Liver (tissue), 9 donors: ENCODE measurements around the gene MED29. TPM values are rescaled to one million over a fixed set of nuclear protein-coding genes. Genes with fewer than 3 reads are reported as not detected.

Experiments used
- DNase-seq: peaks from one replicate; pipeline ENCODE4 v3.0.0-alpha.2; 2017; ENCODE audit warnings: low spot score
- H3K27ac ChIP-seq, 2 donors: one replicate each; pipeline ENCODE4 v1.7.0; 2013; ENCODE audit warnings: inconsistent platforms in 2 of 2, low read length in 2 of 2, control low read depth in 1 of 2, low read depth in 1 of 2, mild to moderate bottlenecking in 1 of 2
- H3K27me3 ChIP-seq, 4 donors: one replicate each; pipeline versions ENCODE4 v1.6.1 to v1.7.0; 2013; ENCODE audit warnings: low read length in 3 of 4, inconsistent platforms in 1 of 4, mild to moderate bottlenecking in 1 of 4, moderate library complexity in 1 of 4; ENCODE audit not compliant: control insufficient read depth in 4 of 4, insufficient read depth in 4 of 4
- H3K36me3 ChIP-seq, 4 donors: one replicate each; pipeline versions ENCODE4 v1.6.1 to v1.7.0; 2013; ENCODE audit warnings: low read length in 3 of 4, mild to moderate bottlenecking in 3 of 4, low read depth in 1 of 4, moderate library complexity in 1 of 4; ENCODE audit not compliant: control insufficient read depth in 4 of 4, insufficient read depth in 3 of 4
- H3K4me1 ChIP-seq, 4 donors: one replicate each; pipeline versions ENCODE4 v1.6.1 to v1.7.0; 2013; ENCODE audit warnings: low read length in 3 of 4, mild to moderate bottlenecking in 3 of 4, moderate library complexity in 1 of 4; ENCODE audit not compliant: control insufficient read depth in 4 of 4, insufficient read depth in 4 of 4
- H3K4me3 ChIP-seq, 3 donors: one replicate each; pipeline versions ENCODE4 v1.6.1 to v1.7.0; 2013; ENCODE audit warnings: low read length in 3 of 3, control low read depth in 1 of 3, low read depth in 1 of 3, mild to moderate bottlenecking in 1 of 3
- H3K9ac ChIP-seq, 2 donors: one replicate each; pipeline ENCODE4 v1.7.0; 2013; ENCODE audit warnings: low read length in 2 of 2, mild to moderate bottlenecking in 2 of 2, moderate library complexity in 2 of 2, control low read depth in 1 of 2, low read depth in 1 of 2
- H3K9me3 ChIP-seq, 4 donors: one replicate each; pipeline versions ENCODE4 v1.6.1 to v1.7.0; 2013; ENCODE audit warnings: low read length in 3 of 4; ENCODE audit not compliant: control insufficient read depth in 4 of 4
- FOXA1 ChIP-seq: IDR thresholded peaks from 2 replicates; pipeline ENCODE4 v1.6.1; 2016; ENCODE audit warnings: antibody characterized with exemption
- GABPA ChIP-seq, 2 donors: IDR thresholded peaks in 1 of 2; conservative IDR thresholded peaks in 1 of 2; 2 replicates each; pipeline ENCODE4 v1.6.1; 2016; ENCODE audit warnings: antibody characterized with exemption in 2 of 2, mild to moderate bottlenecking in 1 of 2, moderate library complexity in 1 of 2
- HNF4A ChIP-seq, 2 donors: conservative IDR thresholded peaks; 2 replicates each; pipeline ENCODE4 v1.6.1; 2016; ENCODE audit warnings: antibody characterized with exemption in 2 of 2, mild to moderate bottlenecking in 2 of 2
- HNF4G ChIP-seq: IDR thresholded peaks from 2 replicates; pipeline ENCODE4 v1.6.1; 2016; ENCODE audit warnings: antibody characterized with exemption
- JUND ChIP-seq, 2 donors: IDR thresholded peaks; 2 replicates each; pipeline ENCODE4 v1.6.1; 2016; ENCODE audit warnings: antibody characterized with exemption in 2 of 2
- NR2F2 ChIP-seq: IDR thresholded peaks from 2 replicates; pipeline ENCODE4 v1.6.1; 2016; ENCODE audit warnings: antibody characterized with exemption
- RAD21 ChIP-seq, 2 donors: IDR thresholded peaks; 2 replicates each; pipeline ENCODE4 v1.6.1; 2016; ENCODE audit warnings: antibody characterized with exemption in 2 of 2, mild to moderate bottlenecking in 2 of 2
- RXRA ChIP-seq, 2 donors: IDR thresholded peaks; 2 replicates each; pipeline ENCODE4 v1.6.1; 2017 to 2018; ENCODE audit warnings: antibody characterized with exemption in 2 of 2, mild to moderate bottlenecking in 1 of 2
- SP1 ChIP-seq: IDR thresholded peaks from 2 replicates; pipeline ENCODE4 v1.6.1; 2018; ENCODE audit warnings: antibody characterized with exemption, mild to moderate bottlenecking
- TAF1 ChIP-seq: conservative IDR thresholded peaks from 2 replicates; pipeline ENCODE4 v1.6.1; 2016; ENCODE audit warnings: antibody characterized with exemption, mild to moderate bottlenecking
- YY1 ChIP-seq: IDR thresholded peaks from 2 replicates; pipeline ENCODE4 v1.6.1; 2016; ENCODE audit warnings: antibody characterized with exemption, mild to moderate bottlenecking
- WGBS: extraction: QIAGEN DNeasy Blood & Tissue Kit; methylation state at CpG from one replicate; pipeline ENCODE4 v1.1.7; 2013; 5-methylcytosine and 5-hydroxymethylcytosine counted together
- polyA plus RNA-seq, 2 donors: library from polyadenylated mRNA; stranded (reverse) in 1 of 2; unstranded in 1 of 2; fragments of 200-250 nt in 1 of 2; fragments of >200 nt in 1 of 2; fragmentation: Nextera tagmentation in 1 of 2; extraction: Ambion mirVana in 1 of 2; gene quantifications; one replicate each; pipeline versions ENCODE4 v1.2.1 to v1.2.3, GENCODE V29; 2013 to 2015
- total RNA-seq, 2 donors: library from RNA; depleted of rRNA; stranded (reverse); fragments of >200 nt; gene quantifications; one replicate each; pipeline ENCODE4 v1.2.3, GENCODE V29; 2014
- TF ChIP-seq, protein P1 (sequence below): IDR thresholded peaks from 2 replicates; pipeline ENCODE4 v1.6.1; 2016; ENCODE audit warnings: antibody characterized with exemption
- TF ChIP-seq, protein P2 (sequence below): IDR thresholded peaks from 2 replicates; pipeline ENCODE4 v1.6.1; 2016; ENCODE audit warnings: antibody characterized with exemption
- donor health status: healthy.
- donor health status: healthy.
- donor health status: healthy.
- donor health status: healthy.
- donor health status: healthy.

Gene MED29
- total and polyA plus RNA-seq, 4 donors, result 11.0 to 24.2 (median 17.4) TPM

DNA sequence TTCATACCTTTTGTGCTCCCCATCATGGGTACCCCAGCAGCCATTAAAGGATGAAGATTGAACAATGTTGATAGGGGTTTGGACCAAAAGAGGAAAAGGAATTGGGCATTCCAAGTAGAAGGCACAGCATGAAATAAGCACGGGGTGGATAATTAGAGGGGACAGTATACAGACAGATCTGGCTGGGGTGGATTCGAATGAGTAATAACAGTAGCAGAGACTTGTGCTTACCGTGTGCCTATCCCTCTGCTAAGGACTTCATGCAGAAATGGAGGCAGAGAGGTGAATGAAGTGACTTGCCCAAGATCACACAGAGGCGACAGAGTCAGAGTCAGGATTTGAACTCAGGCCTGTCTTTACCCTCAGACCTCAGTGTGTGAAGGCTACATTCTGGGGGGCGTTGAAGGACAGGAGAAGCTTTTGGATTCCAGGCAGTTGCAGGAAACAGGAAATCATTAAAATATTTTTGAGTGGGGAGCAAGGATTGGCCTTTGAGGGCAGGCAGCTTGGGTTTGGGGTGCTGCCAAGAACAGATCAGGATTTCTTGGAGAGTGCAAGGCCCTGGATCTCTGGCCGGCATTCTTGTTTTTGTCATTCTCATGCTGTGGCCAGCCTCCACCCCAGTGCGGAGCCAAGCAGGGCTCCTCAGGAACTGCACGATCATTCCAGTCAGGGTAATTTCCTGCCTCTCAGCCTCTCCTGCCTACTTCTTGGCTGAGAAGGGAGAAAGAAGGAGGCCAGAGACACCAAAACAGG is 19.0 kb upstream of the MED29 start:
- 60% methylated on average over 8 of the region's 8 CpGs for WGBS
- H3K27ac ChIP-seq, result peak overlapping the region; percentile 71 to 86
- DNase-seq, result no peak
- H3K4me1 ChIP-seq, result peaks cover 11 to 45% (median 42%) of the 10 kb centered on the region in 4 donors
- H3K36me3 ChIP-seq, result peaks cover 4 to 38% (median 24%) of the 10 kb centered on the region in 4 donors
- H3K9me3 ChIP-seq, result no peaks in the 10 kb centered on the region
- H3K4me3 ChIP-seq, result no peak overlapping the region
- no peak overlapping the region for H3K9ac ChIP-seq
- TF ChIP-seq, protein P1, sequence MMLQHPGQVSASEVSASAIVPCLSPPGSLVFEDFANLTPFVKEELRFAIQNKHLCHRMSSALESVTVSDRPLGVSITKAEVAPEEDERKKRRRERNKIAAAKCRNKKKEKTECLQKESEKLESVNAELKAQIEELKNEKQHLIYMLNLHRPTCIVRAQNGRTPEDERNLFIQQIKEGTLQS, result no peak
- TF ChIP-seq RAD21 (IDR thresholded peaks at IDR 0.05), result peak in 1 of 2 donors; percentile 20
- no peak for TF ChIP-seq FOXA1
- no peak for TF ChIP-seq YY1
- TF ChIP-seq SP1, result no peak
- TF ChIP-seq GABPA (IDR thresholded peaks at IDR 0.05 in 1 of 2, conservative IDR thresholded peaks at IDR 0.05 in 1 of 2), result peak; percentile 18 to 37
- TF ChIP-seq RXRA (IDR thresholded peaks at IDR 0.05), result peak; percentile 8 to 42
- peak; percentile 87 for TF ChIP-seq NR2F2
- no peak for TF ChIP-seq TAF1
- TF ChIP-seq, protein P2, sequence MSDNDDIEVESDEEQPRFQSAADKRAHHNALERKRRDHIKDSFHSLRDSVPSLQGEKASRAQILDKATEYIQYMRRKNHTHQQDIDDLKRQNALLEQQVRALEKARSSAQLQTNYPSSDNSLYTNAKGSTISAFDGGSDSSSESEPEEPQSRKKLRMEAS, result no peak
- H3K27me3 ChIP-seq, result no peaks in the 10 kb centered on the region

DNA sequence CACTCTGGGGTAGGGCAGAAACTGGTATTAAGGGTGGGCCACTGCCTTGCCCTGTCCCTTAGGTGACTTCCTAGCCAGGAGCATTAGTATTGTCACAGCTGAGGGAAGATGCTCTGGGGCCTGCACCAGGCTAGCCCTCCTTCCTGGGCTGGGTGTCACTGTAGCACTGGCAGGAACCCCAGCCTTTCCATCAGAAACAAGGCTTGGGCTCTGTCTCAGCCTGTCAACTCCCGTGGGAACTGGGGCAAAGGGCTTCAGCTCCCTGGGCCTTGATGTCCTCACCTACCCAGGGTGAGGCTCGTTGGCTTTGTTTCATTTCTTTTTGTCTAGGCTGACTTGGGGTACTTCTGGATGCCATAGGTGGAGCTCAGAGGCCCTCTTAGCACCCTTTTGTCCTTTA is 18.2 kb upstream of the MED29 start:
- Histone ChIP-seq H3K36me3 (peaks cover 7 to 38% (median 24%) of the 10 kb centered on the region in 4 donors), H3K27me3 (no peaks in the 10 kb centered on the region), H3K9ac (no peak overlapping the region), H3K9me3 (no peaks in the 10 kb centered on the region), H3K4me1 (peaks cover 13 to 51% (median 49%) of the 10 kb centered on the region in 4 donors), H3K4me3 (no peak overlapping the region), H3K27ac (peak overlapping the region; percentile 71 to 86)
- WGBS, result 67% methylated on average over 2 of the region's 2 CpGs
- DNase-seq, result no peak
- no peak for TF ChIP-seq YY1

DNA sequence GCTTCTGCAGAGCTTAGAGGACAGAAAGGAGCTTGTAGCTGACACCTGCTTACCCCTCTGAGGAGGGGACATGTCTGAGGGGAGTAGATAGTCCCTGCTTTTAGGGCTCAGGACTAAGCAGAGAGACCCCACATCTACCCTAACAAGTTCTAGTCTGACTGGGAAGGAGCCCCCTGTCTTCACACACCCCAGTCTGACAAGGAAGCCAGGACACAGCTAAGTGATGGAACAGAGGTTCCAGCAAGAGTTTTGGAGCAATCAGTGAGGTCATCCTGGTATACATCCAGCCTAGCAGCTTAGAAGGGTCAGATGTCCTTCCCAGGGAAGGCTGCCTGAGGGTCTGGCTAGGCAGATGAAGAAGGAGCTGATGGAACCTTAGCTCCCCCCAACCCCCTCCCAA is 15.2 kb upstream of the MED29 start:
- peak overlapping the region in 1 of 2 donors; percentile 38 for H3K27ac ChIP-seq
- H3K9me3 ChIP-seq, result no peaks in the 10 kb centered on the region
- H3K36me3 ChIP-seq, result peaks cover 13 to 28% (median 23%) of the 10 kb centered on the region in 4 donors

More for the DNA sequence above, 15.2 kb upstream of the MED29 start:
- no peak overlapping the region for H3K9ac ChIP-seq
- no peak for DNase-seq
- H3K27me3 ChIP-seq, result no peaks in the 10 kb centered on the region
- H3K4me3 ChIP-seq, result no peak overlapping the region
- peaks cover 17 to 60% (median 56%) of the 10 kb centered on the region in 4 donors for H3K4me1 ChIP-seq
- TF ChIP-seq HNF4G, result no peak
- no peak for TF ChIP-seq HNF4A (conservative IDR thresholded peaks at IDR 0.05)
- TF ChIP-seq, protein P2, result no peak
- TF ChIP-seq JUND (IDR thresholded peaks at IDR 0.05), result no peak
